ENCODE measurements around the gene KIFC3.

DNA sequence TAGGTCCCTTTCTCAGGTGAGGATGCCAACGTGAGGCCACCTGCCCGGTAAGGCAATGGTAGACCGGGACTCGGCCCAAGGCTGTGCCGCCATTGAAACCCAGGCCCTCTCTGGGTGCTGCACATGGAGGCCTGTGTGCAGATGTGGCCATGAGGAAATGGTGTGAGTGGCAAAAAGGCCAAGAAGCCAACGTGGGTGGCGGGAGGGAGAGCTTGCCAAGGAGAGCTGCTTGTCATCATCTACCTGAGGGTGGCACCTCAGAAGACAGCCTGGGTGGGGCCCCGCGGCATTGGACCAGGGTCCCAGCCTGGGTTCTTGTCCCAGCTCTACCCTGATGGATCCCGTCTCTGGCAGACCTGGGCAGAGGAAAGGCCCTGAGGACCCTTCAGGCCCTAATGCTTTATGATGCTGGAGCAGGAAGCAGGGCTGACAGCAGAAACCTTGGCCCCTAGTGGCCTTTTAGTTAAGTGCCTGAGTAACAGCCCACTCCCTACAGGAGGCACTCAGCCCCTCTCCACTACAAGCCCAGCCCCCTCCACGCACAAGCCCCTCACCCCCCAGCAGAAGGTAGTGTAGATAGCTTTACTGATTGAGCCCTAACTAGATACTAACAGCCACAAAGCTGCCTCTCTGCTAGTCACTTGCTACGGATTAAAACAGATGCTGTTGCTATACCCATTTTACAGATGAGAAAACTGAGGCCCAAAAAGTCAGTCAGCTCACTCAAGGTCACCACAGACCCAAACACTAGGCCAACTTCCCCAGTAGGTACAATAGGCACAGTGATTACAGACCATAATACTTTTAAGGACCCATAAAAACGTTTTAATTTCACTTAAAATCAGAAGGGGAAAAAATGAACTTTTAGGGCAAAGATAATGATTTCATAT, 26.2 kb upstream of the KIFC3 start:
- no peak for TF ChIP-seq POLR2A (IDR thresholded peaks at IDR 0.05)
- TF ChIP-seq, protein P1, sequence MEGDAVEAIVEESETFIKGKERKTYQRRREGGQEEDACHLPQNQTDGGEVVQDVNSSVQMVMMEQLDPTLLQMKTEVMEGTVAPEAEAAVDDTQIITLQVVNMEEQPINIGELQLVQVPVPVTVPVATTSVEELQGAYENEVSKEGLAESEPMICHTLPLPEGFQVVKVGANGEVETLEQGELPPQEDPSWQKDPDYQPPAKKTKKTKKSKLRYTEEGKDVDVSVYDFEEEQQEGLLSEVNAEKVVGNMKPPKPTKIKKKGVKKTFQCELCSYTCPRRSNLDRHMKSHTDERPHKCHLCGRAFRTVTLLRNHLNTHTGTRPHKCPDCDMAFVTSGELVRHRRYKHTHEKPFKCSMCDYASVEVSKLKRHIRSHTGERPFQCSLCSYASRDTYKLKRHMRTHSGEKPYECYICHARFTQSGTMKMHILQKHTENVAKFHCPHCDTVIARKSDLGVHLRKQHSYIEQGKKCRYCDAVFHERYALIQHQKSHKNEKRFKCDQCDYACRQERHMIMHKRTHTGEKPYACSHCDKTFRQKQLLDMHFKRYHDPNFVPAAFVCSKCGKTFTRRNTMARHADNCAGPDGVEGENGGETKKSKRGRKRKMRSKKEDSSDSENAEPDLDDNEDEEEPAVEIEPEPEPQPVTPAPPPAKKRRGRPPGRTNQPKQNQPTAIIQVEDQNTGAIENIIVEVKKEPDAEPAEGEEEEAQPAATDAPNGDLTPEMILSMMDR (IDR thresholded peaks at IDR 0.05): no peak

Data from sigmoid colon (tissue), 3 donors.